ENCODE results near the gene BRD4.

DNA sequence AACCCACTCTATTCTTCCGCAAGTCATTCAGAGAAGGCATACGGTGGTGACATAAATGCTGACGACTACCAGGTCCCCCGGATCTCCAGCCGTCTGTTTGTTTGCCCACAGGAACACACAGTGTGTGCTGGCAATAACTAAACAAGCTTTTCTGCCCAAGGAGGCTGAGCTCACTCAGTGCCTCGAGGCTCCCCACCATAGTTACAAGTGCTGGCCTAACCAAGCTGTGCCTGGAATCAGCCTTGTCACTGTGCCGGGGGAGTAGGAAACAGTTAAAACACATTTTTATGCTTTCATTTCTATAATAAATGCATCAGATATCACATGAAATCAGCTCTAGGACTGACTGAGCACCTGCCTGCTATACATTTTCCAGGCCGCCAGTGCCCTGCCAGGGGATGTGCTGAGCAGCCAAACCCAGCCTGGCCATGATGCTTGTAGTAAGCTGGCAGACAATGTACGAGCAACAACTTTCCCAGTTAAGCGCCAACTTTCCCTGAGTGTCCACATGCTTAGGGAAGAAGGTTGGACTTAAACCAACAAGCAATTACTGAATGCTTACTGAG lies 28.1 kb downstream of the BRD4 start:
- TF ChIP-seq EZH2 (IDR thresholded peaks at IDR 0.05; ENCODE audit: borderline replicate concordance, low read depth, low read length, severe bottlenecking) (no peak), JUN (IDR thresholded peaks at IDR 0.05; ENCODE audit: borderline replicate concordance, insufficient read depth, insufficient read length, low read depth) (no peak), FOS (IDR thresholded peaks at IDR 0.05; ENCODE audit: borderline replicate concordance, insufficient read depth, low read length) (no peak), POLR2A (IDR thresholded peaks at IDR 0.05; ENCODE audit: low read depth, low read length) (no peak), POLR2AphosphoS5 (IDR thresholded peaks at IDR 0.05; ENCODE audit: insufficient read depth, low read depth, low read length) (no peak), GATA2 (IDR thresholded peaks at IDR 0.05; ENCODE audit: insufficient read depth, insufficient read length, low read depth, low read length) (no peak), MAX (IDR thresholded peaks at IDR 0.05; ENCODE audit: insufficient read depth, insufficient read length) (no peak)
- TF ChIP-seq, protein P1, sequence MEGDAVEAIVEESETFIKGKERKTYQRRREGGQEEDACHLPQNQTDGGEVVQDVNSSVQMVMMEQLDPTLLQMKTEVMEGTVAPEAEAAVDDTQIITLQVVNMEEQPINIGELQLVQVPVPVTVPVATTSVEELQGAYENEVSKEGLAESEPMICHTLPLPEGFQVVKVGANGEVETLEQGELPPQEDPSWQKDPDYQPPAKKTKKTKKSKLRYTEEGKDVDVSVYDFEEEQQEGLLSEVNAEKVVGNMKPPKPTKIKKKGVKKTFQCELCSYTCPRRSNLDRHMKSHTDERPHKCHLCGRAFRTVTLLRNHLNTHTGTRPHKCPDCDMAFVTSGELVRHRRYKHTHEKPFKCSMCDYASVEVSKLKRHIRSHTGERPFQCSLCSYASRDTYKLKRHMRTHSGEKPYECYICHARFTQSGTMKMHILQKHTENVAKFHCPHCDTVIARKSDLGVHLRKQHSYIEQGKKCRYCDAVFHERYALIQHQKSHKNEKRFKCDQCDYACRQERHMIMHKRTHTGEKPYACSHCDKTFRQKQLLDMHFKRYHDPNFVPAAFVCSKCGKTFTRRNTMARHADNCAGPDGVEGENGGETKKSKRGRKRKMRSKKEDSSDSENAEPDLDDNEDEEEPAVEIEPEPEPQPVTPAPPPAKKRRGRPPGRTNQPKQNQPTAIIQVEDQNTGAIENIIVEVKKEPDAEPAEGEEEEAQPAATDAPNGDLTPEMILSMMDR (IDR thresholded peaks at IDR 0.05; ENCODE audit: extremely low read depth in 1 of 2, insufficient read depth in 1 of 2, low read depth in 1 of 2, low read length in 2 of 2): no peak
